GM19438 (cell line): ENCODE measurements around the gene ADGRF3.
"Not testable (repeated sequence)": the region's sequence is repeated elsewhere in the genome, so short reads cannot be mapped to it uniquely, and the experiment has no call there.

Source experiments
- ATAC-seq: cut with Tn5 transposase; IDR thresholded peaks from one replicate; pipeline ENCODE4 v1.9.1; 2021; ENCODE audit warnings: low read depth; ENCODE audit not compliant: unreplicated experiment

The ADGRF3 gene

GRCh38 chr2:26284132-26284531, 62.5 kb downstream of the ADGRF3 start:
- no peak for ATAC-seq

GRCh38 chr2:26283606-26284005, 63.0 kb downstream of the ADGRF3 start:
- no peak for ATAC-seq

GRCh38 chr2:26281226-26281625, 65.4 kb downstream of the ADGRF3 start:
- ATAC-seq: no peak

GRCh38 chr2:26279886-26280285, 66.7 kb downstream of the ADGRF3 start:
- no peak for ATAC-seq

- ATAC-seq: no peak
Measured at GRCh38 chr2:26276484-26277227, 69.9 kb downstream of the ADGRF3 start.

GRCh38 chr2:26274058-26274613, 72.5 kb downstream of the ADGRF3 start:
- ATAC-seq: no peak

GRCh38 chr2:26273501-26273900, 73.1 kb downstream of the ADGRF3 start:
- ATAC-seq: no peak

GRCh38 chr2:26270373-26270772, 76.2 kb downstream of the ADGRF3 start:
- ATAC-seq: no peak

GRCh38 chr2:26269571-26270158, 76.9 kb downstream of the ADGRF3 start:
- ATAC-seq: no peak

GRCh38 chr2:26268670-26269385, 77.8 kb downstream of the ADGRF3 start:
- ATAC-seq: not testable (repeated sequence)

GRCh38 chr2:26268213-26268612, 78.4 kb downstream of the ADGRF3 start:
- ATAC-seq: no peak

GRCh38 chr2:26258836-26259235, 87.8 kb downstream of the ADGRF3 start:
- not testable (repeated sequence) for ATAC-seq
